ENCODE results near the gene HLA-DQB2.
"Not testable (repeated sequence)": the region's sequence is repeated elsewhere in the genome, so short reads cannot be mapped to it uniquely, and the experiment has no call there.

The HLA-DQB2 gene

DNA sequence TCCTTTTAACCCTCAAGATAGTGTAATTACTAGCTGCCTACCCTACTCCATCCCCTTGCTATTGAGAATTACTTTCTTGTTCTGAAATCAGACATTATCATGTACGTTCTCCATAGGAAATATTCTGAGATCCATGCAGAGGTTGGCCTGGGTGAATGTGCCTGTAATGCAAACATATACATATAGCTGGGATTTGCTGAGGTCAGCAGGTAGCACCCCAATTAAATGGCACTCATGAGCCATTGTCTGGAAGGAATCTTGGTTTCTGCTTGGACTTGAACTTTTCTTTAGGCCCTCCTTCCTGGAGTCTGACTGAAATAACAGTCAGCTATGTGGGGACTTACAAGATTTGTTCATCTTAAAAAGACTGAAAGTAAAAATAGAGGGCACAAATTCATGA, 3.7 kb downstream of the HLA-DQB2 start:
- DNase-seq (ENCODE audit: low spot score), result no peak
- no peak overlapping the region for H3K27ac ChIP-seq
- CTCF ChIA-PET, result no interaction called here
- TF ChIP-seq CTCF (conservative IDR thresholded peaks at IDR 0.05; ENCODE audit: low read depth), result no peak
- POLR2A ChIA-PET (ENCODE audit: low non-redundant PET), result no interaction called here

GRCh38 chr6:32752580-32752979, 10.8 kb downstream of the HLA-DQB2 start:
- DNase-seq (ENCODE audit: low spot score), result peak; percentile 13
- POLR2A ChIA-PET (ENCODE audit: low non-redundant PET), result no interaction called here
- CTCF ChIA-PET, result interaction anchor here (0.7 kb wide), 1 partner anchor 340 kb away, joined by 3 read pairs; no protein-coding TSS in a partner anchor
- TF ChIP-seq CTCF (conservative IDR thresholded peaks at IDR 0.05; ENCODE audit: low read depth), result no peak
- no peak overlapping the region for H3K27ac ChIP-seq

DNA sequence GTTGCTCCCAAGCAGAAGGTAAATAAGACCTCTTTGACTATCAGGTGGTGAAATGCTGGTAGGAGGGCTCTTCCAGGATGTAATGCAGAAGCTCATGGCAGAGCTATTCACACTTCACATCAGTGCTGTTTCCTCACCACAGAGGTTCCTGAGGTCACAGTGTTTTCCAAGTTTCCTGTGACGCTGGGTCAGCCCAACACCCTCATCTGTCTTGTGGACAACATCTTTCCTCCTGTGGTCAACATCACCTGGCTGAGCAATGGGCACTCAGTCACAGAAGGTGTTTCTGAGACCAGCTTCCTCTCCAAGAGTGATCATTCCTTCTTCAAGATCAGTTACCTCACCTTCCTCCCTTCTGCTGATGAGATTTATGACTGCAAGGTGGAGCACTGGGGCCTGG, 17.7 kb downstream of the HLA-DQB2 start:
- POLR2A ChIA-PET (ENCODE audit: low non-redundant PET); DNase-seq (ENCODE audit: low spot score); H3K27ac ChIP-seq; CTCF ChIA-PET: not testable (repeated sequence)

- CTCF ChIA-PET, result interaction anchor here (0.5 kb wide), 1 partner anchor 395 kb away, joined by 7 read pairs; no protein-coding TSS in a partner anchor
- POLR2A ChIA-PET (ENCODE audit: low non-redundant PET), result no interaction called here
Observed at GRCh38 chr6:32744776-32745175, 18.6 kb downstream of the HLA-DQB2 start.

GRCh38 chr6:32742374-32742773, 21.0 kb downstream of the HLA-DQB2 start:
- ChIA-PET CTCF (no interaction called here), POLR2A (ENCODE audit: low non-redundant PET) (no interaction called here)
- TF ChIP-seq CTCF (conservative IDR thresholded peaks at IDR 0.05; ENCODE audit: low read depth), result no peak

More at GRCh38 chr6:32744776-32745175, 18.6 kb downstream of the HLA-DQB2 start:
- no peak for DNase-seq (ENCODE audit: low spot score)
- no peak overlapping the region for H3K27ac ChIP-seq
- TF ChIP-seq CTCF (conservative IDR thresholded peaks at IDR 0.05; ENCODE audit: low read depth), result no peak

GRCh38 chr6:32741031-32741960, 22.0 kb downstream of the HLA-DQB2 start, which contains the start of gene HLA-DQA2:
HLA-DQA2 (plus strand) TSS chr6:32741391; CDS start chr6:32741444, 53 bp downstream.
- DNase-seq (ENCODE audit: low spot score), result no peak
- CTCF ChIA-PET, result no interaction called here
- POLR2A ChIA-PET (ENCODE audit: low non-redundant PET), result no interaction called here
- TF ChIP-seq CTCF (conservative IDR thresholded peaks at IDR 0.05; ENCODE audit: low read depth), result no peak
- no peak within 1 kb of the TSS for H3K27ac ChIP-seq

More at GRCh38 chr6:32742374-32742773, 21.0 kb downstream of the HLA-DQB2 start:
- DNase-seq (ENCODE audit: low spot score), result no peak
- H3K27ac ChIP-seq, result no peak overlapping the region

DNA sequence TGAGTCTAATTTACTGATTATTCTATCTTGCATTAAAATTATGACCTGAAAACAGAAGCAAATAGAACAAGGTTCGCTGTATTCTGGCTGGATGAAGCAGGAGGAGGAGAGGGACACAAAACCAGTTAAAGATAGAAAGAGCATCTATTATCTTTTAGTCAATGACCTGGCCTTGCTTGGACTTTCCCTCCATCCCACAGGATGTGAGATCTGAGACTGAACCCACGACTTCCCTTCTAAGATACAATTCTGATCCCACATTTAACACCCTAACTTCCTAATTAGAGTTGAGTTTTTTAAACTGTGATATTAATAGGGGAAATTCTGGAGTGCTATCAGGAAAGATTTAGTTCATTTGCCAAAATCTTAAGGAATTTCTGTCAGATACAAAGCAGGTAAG, 25.2 kb downstream of the HLA-DQB2 start:
- TF ChIP-seq CTCF (conservative IDR thresholded peaks at IDR 0.05; ENCODE audit: low read depth), result no peak
- ChIA-PET CTCF (no interaction called here), POLR2A (ENCODE audit: low non-redundant PET) (interaction anchor here (0.7 kb wide), 1 partner anchor 325 kb away, joined by 4 read pairs; no protein-coding TSS in a partner anchor)
- H3K27ac ChIP-seq, result no peak overlapping the region
- DNase-seq (ENCODE audit: low spot score), result no peak

Measured in RWPE1 (cell line).